Ectodermal cell (in vitro differentiated cells): Measurements from ENCODE around the gene UBE2M. TPM values are rescaled to one million over a fixed set of nuclear protein-coding genes. Genes with fewer than 3 reads are reported as not detected.
"Not testable (repeated sequence)": the region's sequence is repeated elsewhere in the genome, so short reads cannot be mapped to it uniquely, and the experiment has no call there.

Experiments used
- H3K27ac ChIP-seq: 2 replicates; pipeline ENCODE4 v1.7.0; 2013; ENCODE audit warnings: mild to moderate bottlenecking, low read depth, low read length; ENCODE audit not compliant: insufficient read depth, poor library complexity, severe bottlenecking
- H3K27me3 ChIP-seq: 2 replicates; pipeline ENCODE4 v1.7.0; 2013; ENCODE audit warnings: mild to moderate bottlenecking, low read length; ENCODE audit not compliant: insufficient read depth, control insufficient read depth, poor library complexity, severe bottlenecking
- H3K36me3 ChIP-seq: one replicate; pipeline ENCODE4 v1.7.0; 2013; ENCODE audit warnings: low read length; ENCODE audit not compliant: control insufficient read depth, insufficient read depth
- H3K4me1 ChIP-seq: one replicate; pipeline ENCODE4 v1.7.0; 2013; ENCODE audit warnings: low read length; ENCODE audit not compliant: control insufficient read depth, insufficient read depth
- H3K4me3 ChIP-seq: 2 replicates; pipeline ENCODE4 v1.7.0; 2013; ENCODE audit warnings: low read depth, low read length, control low read depth; ENCODE audit not compliant: insufficient read depth
- H3K9me3 ChIP-seq: 2 replicates; pipeline ENCODE4 v1.7.0; 2013; ENCODE audit warnings: mild to moderate bottlenecking, low read length, moderate library complexity; ENCODE audit not compliant: control insufficient read depth
- WGBS, 2 experiments: methylation state at CpG; one replicate each; pipeline ENCODE4 v1.1.7; 2013; ENCODE audit warnings: missing lambda C conversion rate in 2 of 2; 5-methylcytosine and 5-hydroxymethylcytosine counted together
- polyA plus RNA-seq, 4 experiments: library from polyadenylated mRNA; stranded (reverse); fragments of 50-300 nt; gene quantifications; one replicate each; pipeline ENCODE4 v1.2.3, GENCODE V29; 2013

UBE2M gene
- 105 TPM for polyA plus RNA-seq (2013, experiment 1 of 4)
- polyA plus RNA-seq (2013, experiment 2 of 4), result 105 TPM
- 86.3 TPM for polyA plus RNA-seq (2013, experiment 3 of 4)
- polyA plus RNA-seq (2013, experiment 4 of 4), result 90.7 TPM

DNA sequence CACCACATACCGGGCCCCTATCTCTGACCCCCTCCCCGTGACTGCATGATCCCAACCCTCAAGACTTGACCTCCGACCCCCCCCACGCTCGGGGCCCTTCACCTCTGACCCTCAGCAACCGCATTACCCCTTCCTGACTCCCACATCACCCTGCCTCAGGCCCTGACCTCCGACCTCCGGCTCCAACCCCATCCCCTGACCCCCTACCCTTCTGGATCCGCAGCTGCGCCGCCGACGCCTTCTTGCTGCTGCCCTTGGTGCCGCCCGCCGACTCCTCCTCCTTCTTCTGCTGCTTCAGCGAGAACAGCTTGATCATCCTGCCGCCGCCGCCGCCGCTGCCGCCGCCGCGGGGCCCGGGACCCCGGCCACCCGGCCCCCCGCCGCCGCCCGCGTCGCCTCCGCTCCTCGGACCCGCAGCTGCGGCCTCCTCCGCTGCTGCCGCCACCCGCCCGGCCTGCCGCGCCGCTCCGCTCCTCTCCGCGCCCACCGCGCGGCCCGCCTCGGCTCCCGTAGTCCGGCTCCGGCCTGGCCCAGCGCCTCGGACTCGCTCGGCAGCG lies at the start of gene UBE2M:
Gene UBE2M, minus strand, starts transcription at position 546 of the 557 bp plus-strand sequence. Its CDS starts 230 bp downstream, at position 316.
- 0% methylated on average over 62 of the region's 62 CpGs for WGBS, 2 experiments
- H3K27me3 ChIP-seq, result peaks cover 19% of the 10 kb centered on the region
- peak within 1 kb of the TSS; percentile 64 for H3K4me3 ChIP-seq
- H3K9me3 ChIP-seq, result no peaks in the 10 kb centered on the region
- peak within 1 kb of the TSS; percentile 99 for H3K27ac ChIP-seq
- peaks cover 34% of the 10 kb centered on the region for H3K4me1 ChIP-seq
- H3K36me3 ChIP-seq, result peaks cover 17% of the 10 kb centered on the region

DNA sequence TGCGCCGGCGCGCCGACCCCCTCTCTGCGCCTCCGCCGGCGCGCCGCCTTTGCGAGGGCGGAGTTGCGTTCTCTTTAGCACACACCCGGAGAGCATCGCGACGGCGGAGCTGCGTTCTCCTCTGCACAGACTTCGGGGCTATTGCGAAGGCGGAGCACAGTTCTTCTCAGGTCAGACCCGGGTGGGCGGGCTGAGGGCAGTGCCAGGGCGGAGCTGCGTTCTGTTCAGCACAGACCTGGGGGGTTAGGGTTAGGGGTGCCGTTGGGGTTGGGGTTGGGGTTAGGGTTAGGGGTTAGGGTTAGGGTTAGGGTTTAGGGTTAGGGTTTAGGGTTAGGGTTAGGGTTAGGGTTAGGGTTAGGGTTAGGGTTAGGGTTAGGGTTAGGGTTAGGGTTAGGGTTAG lies 48.8 kb upstream of the UBE2M start:
- not testable (repeated sequence) for H3K4me3 ChIP-seq, H3K36me3 ChIP-seq, H3K27ac ChIP-seq, H3K4me1 ChIP-seq, H3K27me3 ChIP-seq, H3K9me3 ChIP-seq
- WGBS, 2 experiments, result 91 to 92% methylated on average over 21 to 24 of the region's 28 CpGs

DNA sequence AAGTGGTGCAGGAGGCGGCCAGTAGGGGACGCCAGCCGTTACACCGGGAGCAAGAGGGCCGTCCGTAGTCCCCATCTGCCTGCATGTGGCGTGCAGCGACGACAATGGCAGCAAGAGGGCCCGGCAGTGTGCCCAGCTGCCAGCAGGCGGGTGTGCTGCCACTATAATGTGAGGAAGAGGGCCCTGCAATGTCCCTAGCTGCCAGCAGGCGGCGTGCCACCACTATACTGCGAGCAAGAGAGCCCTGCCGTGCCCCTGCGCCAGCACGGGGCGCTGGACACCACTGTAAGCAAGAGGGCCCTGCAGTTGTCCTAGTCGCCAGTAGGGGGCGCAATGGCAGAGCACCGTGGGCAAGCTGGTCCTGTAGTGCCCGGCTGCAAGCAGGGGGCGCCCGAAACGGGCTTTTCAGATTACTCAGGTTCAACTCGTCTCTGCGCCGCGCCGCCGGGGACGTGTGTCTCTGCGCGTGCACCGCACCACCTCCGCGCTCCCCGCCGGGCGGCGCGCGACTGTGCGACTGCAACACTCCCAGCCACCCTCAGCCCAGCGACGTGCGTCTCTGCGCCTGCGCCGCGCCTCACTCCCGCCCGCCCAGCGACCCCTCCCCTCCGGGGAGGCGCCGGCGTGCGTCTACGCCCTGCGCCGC lies 48.0 kb upstream of the UBE2M start:
- H3K36me3 ChIP-seq, result not testable (repeated sequence)
- WGBS, 2 experiments, result 88 to 89% methylated on average over 53 to 58 of the region's 62 CpGs

DNA sequence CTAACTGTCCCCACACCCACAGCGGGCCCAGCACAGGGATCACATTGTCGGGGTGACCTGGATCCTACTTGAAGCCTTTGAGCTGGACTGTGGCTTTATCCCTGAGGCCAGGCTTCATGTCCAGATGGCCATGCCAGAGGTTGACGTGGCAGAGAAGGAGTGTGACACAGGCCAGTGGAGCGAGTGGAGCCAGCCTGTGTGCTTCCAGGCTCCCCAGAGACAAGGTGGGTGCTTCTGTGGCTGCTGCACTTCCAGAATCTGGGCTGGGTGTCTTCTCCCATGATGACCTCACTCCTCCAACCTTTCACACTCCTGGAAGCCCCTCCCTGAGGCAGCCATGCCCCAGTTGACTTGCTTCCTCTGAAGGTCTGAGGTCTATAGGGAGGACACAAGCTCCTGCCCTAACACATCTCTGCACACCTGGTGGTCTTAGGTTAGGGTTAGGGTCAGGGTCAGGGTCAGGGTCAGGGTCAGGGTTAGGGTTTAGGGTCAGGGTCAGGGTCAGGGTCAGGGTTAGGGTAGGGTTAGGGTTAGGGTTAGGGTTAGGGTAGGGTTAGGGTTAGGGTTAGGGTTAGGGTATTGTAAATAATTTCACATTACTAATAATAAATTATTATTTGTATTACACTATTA lies 27.8 kb upstream of the UBE2M start:
- H3K27me3 ChIP-seq, result no peaks in the 10 kb centered on the region
- H3K36me3 ChIP-seq, result peaks cover 12% of the 10 kb centered on the region
- no peaks in the 10 kb centered on the region for H3K4me1 ChIP-seq
- H3K4me3 ChIP-seq, result no peak overlapping the region
- 89 to 94% methylated on average over 4 of the region's 4 CpGs for WGBS, 2 experiments
- H3K27ac ChIP-seq, result no peak overlapping the region
- no peaks in the 10 kb centered on the region for H3K9me3 ChIP-seq

More for the DNA sequence above, 48.0 kb upstream of the UBE2M start:
- not testable (repeated sequence) for H3K27me3 ChIP-seq, H3K27ac ChIP-seq, H3K9me3 ChIP-seq, H3K4me3 ChIP-seq, H3K4me1 ChIP-seq

DNA sequence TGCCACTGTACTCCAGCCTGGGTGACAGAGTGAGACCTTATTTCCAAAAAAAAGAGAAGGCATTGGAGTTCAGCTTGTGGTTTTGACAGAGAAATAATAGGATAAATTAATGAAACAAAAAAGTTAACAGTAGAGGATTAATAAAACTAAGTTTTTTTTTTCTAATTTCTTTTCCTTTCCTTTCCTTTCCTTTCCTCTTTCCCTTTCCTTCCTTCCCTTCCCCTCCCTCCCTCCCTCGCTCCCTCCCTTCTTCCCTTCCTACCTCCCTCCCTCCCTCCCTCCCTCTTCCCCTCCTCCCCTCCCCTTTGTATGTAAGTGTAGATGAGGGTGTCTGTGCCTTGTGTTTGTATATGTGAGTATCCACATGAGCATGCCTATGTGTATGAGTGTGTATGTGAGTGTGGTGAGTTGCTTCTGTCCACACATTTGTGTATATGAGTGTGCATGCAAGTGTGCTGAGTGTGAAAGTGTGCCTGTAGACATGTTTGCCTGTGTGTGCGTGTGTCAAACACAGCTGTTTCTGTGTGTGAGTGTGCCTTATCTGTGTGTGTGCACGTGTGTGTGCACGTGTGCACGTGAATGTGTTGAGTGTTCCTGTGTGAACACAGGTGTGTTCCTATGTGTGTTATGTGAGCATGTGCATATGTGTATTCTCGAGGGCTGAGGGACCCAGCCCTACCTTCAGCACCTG lies 27.2 kb upstream of the UBE2M start:
- Histone ChIP-seq H3K27ac (no peak overlapping the region), H3K4me1 (no peaks in the 10 kb centered on the region), H3K4me3 (no peak overlapping the region), H3K9me3 (no peaks in the 10 kb centered on the region), H3K27me3 (no peaks in the 10 kb centered on the region), H3K36me3 (peaks cover 12% of the 10 kb centered on the region)
- WGBS, 2 experiments, result 75 to 76% methylated on average over 5 of the region's 6 CpGs

DNA sequence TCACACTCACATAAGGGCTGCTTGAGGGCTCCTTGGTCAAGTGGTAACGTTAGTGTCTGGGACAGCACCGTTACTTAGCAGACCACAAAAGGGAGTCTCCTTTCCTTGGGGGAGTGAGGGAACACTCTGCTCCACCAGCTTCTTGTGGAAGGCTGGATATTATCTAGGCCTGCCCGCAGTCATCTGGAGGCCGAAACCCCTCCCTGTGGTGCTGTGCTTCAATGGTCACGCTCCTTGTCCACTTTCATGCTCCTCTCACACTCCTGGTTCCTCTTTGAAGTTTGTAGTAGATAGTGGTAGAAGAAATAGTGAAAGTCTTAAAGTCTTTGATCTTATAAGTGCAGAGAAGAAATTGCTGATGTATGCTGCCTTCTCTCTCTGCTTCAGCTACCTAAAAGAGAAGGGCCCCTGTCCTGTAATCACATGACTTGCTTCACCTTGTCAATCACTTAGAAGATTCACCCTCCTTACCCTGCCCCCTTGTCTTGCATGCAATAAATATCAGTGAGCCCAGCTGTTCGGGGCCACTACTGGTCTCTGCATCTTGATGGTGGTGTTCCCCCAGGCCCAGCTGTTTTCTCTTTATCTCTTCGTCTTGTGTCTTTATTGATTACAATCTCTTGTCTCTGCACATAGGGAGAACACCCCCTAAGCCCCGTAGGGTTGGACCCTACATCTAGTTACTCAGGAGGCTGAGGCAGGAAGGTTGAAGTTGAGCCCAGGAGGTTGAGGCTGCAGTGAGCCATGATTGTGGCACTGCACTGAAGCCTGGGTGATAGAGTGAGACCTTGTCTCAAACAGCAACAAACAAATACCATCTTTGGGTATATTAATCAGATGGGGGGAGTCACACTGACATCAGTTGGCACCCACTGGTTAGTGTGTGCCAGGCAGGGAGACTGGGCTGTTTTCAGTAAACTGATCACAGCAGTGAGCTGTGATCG lies 26.4 kb upstream of the UBE2M start:
- Histone ChIP-seq H3K9me3 (no peaks in the 10 kb centered on the region), H3K27me3 (no peaks in the 10 kb centered on the region), H3K27ac (no peak overlapping the region), H3K4me1 (no peaks in the 10 kb centered on the region), H3K4me3 (no peak overlapping the region), H3K36me3 (peaks cover 12% of the 10 kb centered on the region)
- WGBS, 2 experiments, result 92 to 93% methylated on average over 7 to 8 of the region's 9 CpGs

DNA sequence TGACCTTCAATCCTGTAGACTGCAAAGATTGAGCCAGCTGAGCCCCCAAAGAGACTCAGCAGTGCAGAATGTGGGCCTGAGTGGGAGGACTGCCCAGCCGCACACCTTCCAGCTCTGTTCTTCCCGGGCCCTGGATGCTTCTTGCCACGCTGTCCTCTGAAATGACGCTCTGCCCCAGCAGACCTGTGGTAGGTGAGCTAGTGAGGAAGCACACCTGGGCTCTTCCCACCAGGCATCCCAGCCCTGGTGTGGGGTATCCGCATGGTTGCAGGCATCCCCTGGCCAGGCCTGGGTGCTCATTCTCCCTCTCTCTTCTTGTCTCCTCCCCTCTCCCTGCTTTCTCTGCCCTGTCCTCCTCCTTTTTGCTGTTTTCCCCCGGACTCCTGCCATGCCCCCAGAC lies 24.6 kb upstream of the UBE2M start:
- Histone ChIP-seq H3K27me3 (no peaks in the 10 kb centered on the region), H3K4me1 (no peaks in the 10 kb centered on the region), H3K4me3 (no peak overlapping the region), H3K36me3 (peaks cover 12% of the 10 kb centered on the region), H3K9me3 (no peaks in the 10 kb centered on the region), H3K27ac (no peak overlapping the region)
- 96 to 97% methylated on average over 6 of the region's 6 CpGs for WGBS, 2 experiments

DNA sequence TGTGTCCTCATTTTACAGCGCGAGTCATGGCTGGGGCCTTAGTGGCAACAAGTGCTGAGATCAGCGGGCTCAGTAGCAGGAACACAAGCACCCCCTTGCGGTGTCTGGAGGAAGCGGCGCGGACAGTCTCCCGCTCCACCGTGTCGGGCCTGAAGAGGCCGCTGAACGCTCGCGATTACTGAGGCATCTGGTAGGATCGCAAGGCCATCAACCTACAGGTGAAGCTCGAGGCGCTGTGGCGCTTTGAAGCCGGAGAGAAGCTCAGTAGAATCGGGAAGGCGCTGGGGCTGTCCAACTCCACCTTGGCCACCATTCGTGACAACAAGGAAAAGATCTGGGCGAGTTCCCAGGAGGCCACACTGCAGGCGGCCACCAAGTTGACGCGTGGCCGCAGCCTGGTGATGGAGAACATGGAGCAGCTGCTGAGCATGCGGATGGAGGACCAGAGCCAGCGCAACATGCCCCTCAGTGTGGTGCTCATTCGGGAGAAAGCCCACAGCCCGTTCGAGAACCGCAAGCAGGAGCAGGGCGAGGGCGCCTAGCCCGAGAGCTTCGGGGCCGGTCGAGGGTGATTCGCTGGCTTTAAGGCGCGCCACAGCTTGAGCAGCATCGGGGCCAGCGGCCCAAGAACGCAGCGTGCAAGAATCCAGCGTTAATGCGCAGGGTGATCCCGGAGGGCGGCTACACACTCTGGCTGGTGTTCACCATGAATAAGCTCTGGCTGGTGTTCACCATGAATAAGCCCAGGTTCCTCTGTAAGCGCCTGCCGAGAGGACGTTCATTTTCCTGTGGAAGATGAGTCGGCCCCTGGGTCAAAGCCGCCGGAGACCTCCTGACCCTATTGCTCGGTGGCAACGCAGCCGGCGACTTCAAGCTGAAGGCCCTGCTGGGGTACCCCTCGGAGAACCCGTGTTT lies 23.1 kb upstream of the UBE2M start:
- H3K36me3 ChIP-seq, result peaks cover 12% of the 10 kb centered on the region
- no peak overlapping the region for H3K27ac ChIP-seq
- no peaks in the 10 kb centered on the region for H3K4me1 ChIP-seq
- no peaks in the 10 kb centered on the region for H3K27me3 ChIP-seq
- 72 to 73% methylated on average over 62 of the region's 62 CpGs for WGBS, 2 experiments
- no peak overlapping the region for H3K4me3 ChIP-seq
- H3K9me3 ChIP-seq, result no peaks in the 10 kb centered on the region
